Activated CD4-positive, CD25-positive, alpha-beta regulatory T cell treated with anti-CD3 and anti-CD28 coated beads, Interleukin-2, amount 50 U/mL, for 24 hours (primary cell): ENCODE results near the gene OR8U1.
"Not testable (repeated sequence)": the region's sequence is repeated elsewhere in the genome, so short reads cannot be mapped to it uniquely, and the experiment has no call there.

Source experiments
- ATAC-seq, 2 donors: fragments of 150-1000 bp; cut with Tn5 transposase; one replicate each; pipeline ENCODE4 v1.10.0; 2021; ENCODE audit warnings: mild to moderate bottlenecking in 1 of 2, moderate library complexity in 1 of 2

OR8U1 gene

GRCh38 chr11:56375324-56375723 lies at the start of gene OR8U1:
Gene OR8U1 (plus strand): TSS chr11:56375624. CDS start chr11:56375624, 0 bp downstream.
- ATAC-seq = no peak

GRCh38 chr11:56331861-56332491 lies 43.4 kb upstream of the OR8U1 start:
- no peak for ATAC-seq

GRCh38 chr11:56333156-56333555 lies 42.3 kb upstream of the OR8U1 start:
- no peak for ATAC-seq

GRCh38 chr11:56340289-56340688 lies 35.1 kb upstream of the OR8U1 start:
- ATAC-seq = no peak

GRCh38 chr11:56345739-56346138 lies 29.7 kb upstream of the OR8U1 start, which contains the start of gene OR8K1:
Gene OR8K1 (plus strand): TSS chr11:56346039. CDS start chr11:56346039, 0 bp downstream.
- ATAC-seq = no peak

GRCh38 chr11:56353991-56354390 lies 21.4 kb upstream of the OR8U1 start, which contains the start of gene OR8J1:
Gene OR8J1 (plus strand): TSS chr11:56354291. CDS start chr11:56360247, 5,956 bp downstream.
- ATAC-seq = no peak

- ATAC-seq = no peak
These were observed 4.7 kb downstream of the OR8U1 start for GRCh38 chr11:56380120-56380519.

- no peak for ATAC-seq
These were observed 19.0 kb downstream of the OR8U1 start for GRCh38 chr11:56394381-56394780.

- ATAC-seq = no peak
These were observed 20.6 kb downstream of the OR8U1 start for GRCh38 chr11:56396047-56396446.

- not testable (repeated sequence) for ATAC-seq
These were observed 26.5 kb downstream of the OR8U1 start for GRCh38 chr11:56401858-56402461.

GRCh38 chr11:56404393-56404792 lies 29.0 kb downstream of the OR8U1 start:
- no peak for ATAC-seq

- ATAC-seq = no peak
These were observed 35.4 kb downstream of the OR8U1 start for GRCh38 chr11:56410801-56411200.

- no peak for ATAC-seq
These were observed 37.0 kb downstream of the OR8U1 start, which contains the start of gene OR5AL1 for GRCh38 chr11:56412396-56412795. Gene OR5AL1 (plus strand): TSS chr11:56412696.
